RWPE2 (cell line): ENCODE data around the gene ETV5.

Source experiments
- ATAC-seq: fragments of 200-7000 bp; cut with Tn5 transposase; 3 replicates; pipeline ENCODE4 v1.9.1; 2021; ENCODE audit warnings: low read depth
- DNase-seq: peaks from one replicate; pipeline ENCODE4 v3.0.0-alpha.2; 2020; ENCODE audit warnings: low spot score
- H3K27ac ChIP-seq: fragments of 450-650 bp; 2 replicates; pipeline ENCODE4 v1.5.1; 2017; ENCODE audit warnings: mild to moderate bottlenecking; ENCODE audit not compliant: poor library complexity, severe bottlenecking
- H3K27me3 ChIP-seq: fragments of 250-450 bp; sonication (Bioruptor Pico); 2 replicates; pipeline ENCODE4 v1.5.1; 2021; ENCODE audit warnings: mild to moderate bottlenecking, moderate library complexity; ENCODE audit not compliant: insufficient read depth, poor library complexity, severe bottlenecking
- H3K36me3 ChIP-seq: fragments of 250-450 bp; sonication (Bioruptor Pico); 2 replicates; pipeline ENCODE4 v1.5.1; 2020; ENCODE audit warnings: low read depth, mild to moderate bottlenecking, moderate library complexity
- H3K4me1 ChIP-seq: fragments of 250-450 bp; sonication (Bioruptor Pico); 2 replicates; pipeline ENCODE4 v1.5.1; 2021; ENCODE audit warnings: mild to moderate bottlenecking, moderate library complexity; ENCODE audit not compliant: insufficient read depth, poor library complexity, severe bottlenecking
- H3K4me3 ChIP-seq: fragments of 250-450 bp; sonication (Bioruptor Pico); 2 replicates; pipeline ENCODE4 v1.5.1; 2021; ENCODE audit warnings: mild to moderate bottlenecking, moderate library complexity; ENCODE audit not compliant: severe bottlenecking
- H3K9me3 ChIP-seq: fragments of 250-450 bp; sonication (Bioruptor Pico); 2 replicates; pipeline ENCODE4 v1.5.1; 2021; ENCODE audit warnings: mild to moderate bottlenecking, moderate library complexity; ENCODE audit not compliant: severe bottlenecking
- TF ChIP-seq, protein P1 (sequence below): fragments of 450-650 bp; IDR thresholded peaks from one replicate; pipeline ENCODE4 v1.5.1; 2017; ENCODE audit warnings: mild to moderate bottlenecking, moderate library complexity; ENCODE audit not compliant: poor library complexity, severe bottlenecking

Gene ETV5

DNA sequence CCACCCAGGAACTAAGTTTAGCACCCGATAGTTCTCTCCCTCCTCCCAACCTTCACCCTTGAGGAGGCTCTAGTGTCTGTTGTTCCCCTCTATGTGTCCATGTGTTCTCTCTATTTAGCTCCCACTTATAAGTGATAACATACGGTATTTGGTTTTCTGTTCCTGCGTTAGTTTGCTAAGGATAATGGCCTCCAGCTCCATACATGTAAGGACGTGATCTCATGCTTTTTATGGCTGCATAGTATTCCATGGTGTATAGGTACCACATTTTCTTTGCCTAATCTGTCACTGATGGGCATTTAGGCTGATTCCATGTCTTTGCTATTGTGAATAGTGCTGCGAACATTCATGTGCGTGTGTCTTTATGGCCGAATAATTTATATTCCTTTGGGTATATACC lies 104.2 kb downstream of the ETV5 start:
- TF ChIP-seq, protein P1, sequence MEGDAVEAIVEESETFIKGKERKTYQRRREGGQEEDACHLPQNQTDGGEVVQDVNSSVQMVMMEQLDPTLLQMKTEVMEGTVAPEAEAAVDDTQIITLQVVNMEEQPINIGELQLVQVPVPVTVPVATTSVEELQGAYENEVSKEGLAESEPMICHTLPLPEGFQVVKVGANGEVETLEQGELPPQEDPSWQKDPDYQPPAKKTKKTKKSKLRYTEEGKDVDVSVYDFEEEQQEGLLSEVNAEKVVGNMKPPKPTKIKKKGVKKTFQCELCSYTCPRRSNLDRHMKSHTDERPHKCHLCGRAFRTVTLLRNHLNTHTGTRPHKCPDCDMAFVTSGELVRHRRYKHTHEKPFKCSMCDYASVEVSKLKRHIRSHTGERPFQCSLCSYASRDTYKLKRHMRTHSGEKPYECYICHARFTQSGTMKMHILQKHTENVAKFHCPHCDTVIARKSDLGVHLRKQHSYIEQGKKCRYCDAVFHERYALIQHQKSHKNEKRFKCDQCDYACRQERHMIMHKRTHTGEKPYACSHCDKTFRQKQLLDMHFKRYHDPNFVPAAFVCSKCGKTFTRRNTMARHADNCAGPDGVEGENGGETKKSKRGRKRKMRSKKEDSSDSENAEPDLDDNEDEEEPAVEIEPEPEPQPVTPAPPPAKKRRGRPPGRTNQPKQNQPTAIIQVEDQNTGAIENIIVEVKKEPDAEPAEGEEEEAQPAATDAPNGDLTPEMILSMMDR, result no peak

DNA sequence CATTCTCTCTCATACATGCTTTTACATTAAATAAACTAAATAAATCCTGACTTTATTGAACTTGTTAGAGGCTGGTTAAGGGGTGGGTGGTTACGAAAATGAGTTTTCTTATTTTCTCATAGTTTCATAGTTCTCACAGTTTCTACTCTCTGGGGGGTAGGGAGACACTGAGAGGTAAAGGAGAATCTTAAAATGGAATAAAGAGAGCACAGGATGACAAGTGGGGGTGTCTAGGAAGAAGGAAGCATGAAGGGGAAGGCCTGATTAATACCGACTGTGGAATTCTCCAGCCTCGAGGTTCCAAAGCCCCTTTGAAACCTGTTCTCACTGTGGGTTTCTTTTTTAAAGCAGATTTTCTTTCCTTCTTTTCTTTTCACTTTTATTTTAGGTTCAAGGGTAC lies 104.7 kb downstream of the ETV5 start:
- no peak overlapping the region for H3K27ac ChIP-seq
- no peak for ATAC-seq

More for the DNA sequence above, 104.2 kb downstream of the ETV5 start:
- DNase-seq (no peak), ATAC-seq (no peak)
- Histone ChIP-seq H3K27ac (no peak overlapping the region), H3K27me3 (no peaks in the 10 kb centered on the region), H3K4me1 (no peaks in the 10 kb centered on the region), H3K36me3 (no peaks in the 10 kb centered on the region), H3K4me3 (no peak overlapping the region), H3K9me3 (no peaks in the 10 kb centered on the region)

GRCh38 chr3:186003610-186004009 lies 105.3 kb downstream of the ETV5 start:
- H3K27me3 ChIP-seq, result no peaks in the 10 kb centered on the region
- DNase-seq (no peak), ATAC-seq (no peak)
- no peaks in the 10 kb centered on the region for H3K9me3 ChIP-seq
- H3K27ac ChIP-seq, result no peak overlapping the region
- H3K4me1 ChIP-seq, result no peaks in the 10 kb centered on the region
- H3K36me3 ChIP-seq, result no peaks in the 10 kb centered on the region
- TF ChIP-seq, protein P1, result no peak
- H3K4me3 ChIP-seq, result no peak overlapping the region

More for the DNA sequence above, 104.7 kb downstream of the ETV5 start:
- no peak for DNase-seq
- H3K36me3 ChIP-seq, result no peaks in the 10 kb centered on the region
- H3K4me3 ChIP-seq, result no peak overlapping the region
- TF ChIP-seq, protein P1, result no peak
- H3K4me1 ChIP-seq, result no peaks in the 10 kb centered on the region
- no peaks in the 10 kb centered on the region for H3K9me3 ChIP-seq
- no peaks in the 10 kb centered on the region for H3K27me3 ChIP-seq

- no peaks in the 10 kb centered on the region for H3K4me1 ChIP-seq
- H3K27me3 ChIP-seq, result no peaks in the 10 kb centered on the region
- no peaks in the 10 kb centered on the region for H3K9me3 ChIP-seq
- H3K36me3 ChIP-seq, result no peaks in the 10 kb centered on the region
- TF ChIP-seq, protein P1, result peak; percentile 35
- no peak overlapping the region for H3K4me3 ChIP-seq
- ATAC-seq (peak; percentile 33; the same call in 2 of the 3 replicates), DNase-seq (no peak)
- no peak overlapping the region for H3K27ac ChIP-seq
Measured at GRCh38 chr3:186002884-186003472, 105.9 kb downstream of the ETV5 start.

DNA sequence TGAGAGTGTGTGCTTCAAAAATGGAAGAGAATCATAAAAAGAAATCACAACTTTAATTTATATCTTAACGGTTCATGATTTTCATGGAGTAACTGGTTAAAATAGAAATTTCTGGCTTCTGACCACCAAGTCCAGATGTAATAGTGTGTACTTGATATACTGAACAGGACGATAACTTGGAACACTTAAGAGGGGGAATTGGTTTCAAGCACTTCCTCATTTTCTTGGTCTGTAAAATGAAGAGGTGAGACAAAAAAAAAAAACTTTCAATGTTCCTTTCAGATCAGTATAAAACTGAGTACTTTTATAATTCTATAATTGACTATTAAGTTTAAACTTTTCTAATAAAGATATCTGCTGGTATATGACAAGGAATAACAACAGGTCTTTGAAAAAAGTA lies 107.0 kb downstream of the ETV5 start:
- TF ChIP-seq, protein P1, result no peak
- Histone ChIP-seq H3K36me3 (no peaks in the 10 kb centered on the region), H3K9me3 (no peaks in the 10 kb centered on the region), H3K27ac (no peak overlapping the region), H3K27me3 (no peaks in the 10 kb centered on the region), H3K4me3 (no peak overlapping the region), H3K4me1 (no peaks in the 10 kb centered on the region)
- DNase-seq (no peak), ATAC-seq (no peak)
